CD8-positive, alpha-beta memory T cell (primary cell): ENCODE results near the gene RAB14. TPM values are rescaled to one million over a fixed set of nuclear protein-coding genes. Genes with fewer than 3 reads are reported as not detected.

Source experiments
- CTCF ChIA-PET: fragments of 350-600 bp; sonication (Branson Sonifier 250); formaldehyde crosslinking; loops from one replicate; lab custom pipeline; 2021; ENCODE audit warnings: antibody characterized with exemption; lab: Charles Lee
- POLR2A ChIA-PET: fragments of 350-600 bp; sonication (Branson Sonifier 250); formaldehyde crosslinking; loops from one replicate; lab custom pipeline; 2021; ENCODE audit warnings: antibody characterized with exemption; lab: Charles Lee
- DNase-seq, 5 donors: peaks; one replicate each; pipeline versions ENCODE4 v3.0.0 to v3.0.0-alpha.2; 2020 to 2022; ENCODE audit warnings: mixed read lengths in 1 of 5
- H3K27ac ChIP-seq: one replicate; pipeline ENCODE4 v1.7.0; 2013; ENCODE audit warnings: low read depth, mild to moderate bottlenecking, low read length, moderate library complexity
- H3K27me3 ChIP-seq: 2 replicates; pipeline ENCODE4 v1.7.0; 2013; ENCODE audit warnings: low read length, mild to moderate bottlenecking; ENCODE audit not compliant: insufficient read depth, poor library complexity, severe bottlenecking
- H3K36me3 ChIP-seq: 2 replicates; pipeline ENCODE4 v1.7.0; 2013; ENCODE audit warnings: mild to moderate bottlenecking, low read length, moderate library complexity; ENCODE audit not compliant: insufficient read depth
- H3K4me1 ChIP-seq: 2 replicates; pipeline ENCODE4 v1.7.0; 2013; ENCODE audit warnings: mild to moderate bottlenecking, low read length, moderate library complexity; ENCODE audit not compliant: insufficient read depth
- H3K4me3 ChIP-seq: 2 replicates; pipeline ENCODE4 v1.7.0; 2013; ENCODE audit warnings: mild to moderate bottlenecking, low read length
- H3K9me3 ChIP-seq: 2 replicates; pipeline ENCODE4 v1.7.0; 2013; ENCODE audit warnings: mild to moderate bottlenecking, low read length
- H3K27ac Mint-ChIP-seq, 8 donors: one replicate each; pipeline ENCODE4 v1.8.0; 2020 to 2021; ENCODE audit warnings: mixed read lengths in 8 of 8, mild to moderate bottlenecking in 6 of 8, inconsistent platforms in 3 of 8, moderate library complexity in 3 of 8
- H3K27me3 Mint-ChIP-seq, 2 donors: one replicate each; pipeline ENCODE4 v1.8.0; 2020 to 2021; ENCODE audit warnings: mixed read lengths in 2 of 2, mild to moderate bottlenecking in 1 of 2, moderate library complexity in 1 of 2
- H3K36me3 Mint-ChIP-seq, 3 donors: one replicate each; pipeline ENCODE4 v1.8.0; 2020 to 2021; ENCODE audit warnings: mixed read lengths in 3 of 3, inconsistent platforms in 1 of 3, mild to moderate bottlenecking in 1 of 3
- H3K4me1 Mint-ChIP-seq, 3 donors: one replicate each; pipeline ENCODE4 v1.8.0; 2020 to 2021; ENCODE audit warnings: mixed read lengths in 3 of 3, inconsistent platforms in 1 of 3, mild to moderate bottlenecking in 1 of 3
- H3K4me3 Mint-ChIP-seq, 7 donors: one replicate each; pipeline ENCODE4 v1.8.0; 2020 to 2021; ENCODE audit warnings: mixed read lengths in 7 of 7, mild to moderate bottlenecking in 6 of 7, moderate library complexity in 4 of 7, inconsistent platforms in 2 of 7
- H3K9me3 Mint-ChIP-seq, 5 donors: one replicate each; pipeline ENCODE4 v1.8.0; 2020 to 2022; ENCODE audit warnings: mixed read lengths in 5 of 5, mild to moderate bottlenecking in 3 of 5, moderate library complexity in 2 of 5, inconsistent platforms in 1 of 5
- polyA plus RNA-seq: library from polyadenylated mRNA; unstranded; fragments of 300-500 nt; fragmentation: Illumina TruSeq; gene quantifications from one replicate; pipeline ENCODE4 v1.2.3, GENCODE V29; 2021
- total RNA-seq, 2 experiments: library from RNA; stranded (reverse); gene quantifications; one replicate each; pipeline ENCODE4 v1.2.3, GENCODE V29; 2021

The RAB14 gene
- total and polyA plus RNA-seq, 3 experiments from 2014 or later: 51.0 to 85.4 (median 81.7) TPM

GRCh38 chr9:121196389-121196788 lies 5.3 kb downstream of the RAB14 start:
- ChIA-PET POLR2A (no interaction called here), CTCF (no interaction called here)
- H3K4me3 ChIP-seq: no peak overlapping the region
- no peak for DNase-seq
- no peaks in the 10 kb centered on the region for H3K27me3 Mint-ChIP-seq
- H3K9me3 ChIP-seq: no peaks in the 10 kb centered on the region
- H3K27ac ChIP-seq: no peak overlapping the region
- H3K27me3 ChIP-seq: no peaks in the 10 kb centered on the region
- no peaks in the 10 kb centered on the region for H3K36me3 ChIP-seq
- H3K27ac Mint-ChIP-seq: peak overlapping the region in 7 of 8 donors; percentile 24 to 72 (median 48)
- H3K4me3 Mint-ChIP-seq: peak overlapping the region in 6 of 7 donors; percentile 47 to 92 (median 67)
- H3K36me3 Mint-ChIP-seq: peaks cover 0 to 14% (median 0%) of the 10 kb centered on the region in 3 donors
- no peaks in the 10 kb centered on the region for H3K9me3 Mint-ChIP-seq
- H3K4me1 Mint-ChIP-seq: peaks cover 83 to 94% (median 94%) of the 10 kb centered on the region in 3 donors
- H3K4me1 ChIP-seq: peaks cover 80% of the 10 kb centered on the region

GRCh38 chr9:121194730-121195129 lies 6.9 kb downstream of the RAB14 start:
- Mint-ChIP-seq H3K27ac (peak overlapping the region in 5 of 8 donors; percentile 30 to 71 (median 35)), H3K27me3 (no peaks in the 10 kb centered on the region), H3K9me3 (no peaks in the 10 kb centered on the region), H3K36me3 (peaks cover 0 to 15% (median 4%) of the 10 kb centered on the region in 3 donors), H3K4me1 (peaks cover 87 to 98% (median 98%) of the 10 kb centered on the region in 3 donors), H3K4me3 (peak overlapping the region in 6 of 7 donors; percentile 11 to 61 (median 44))
- Histone ChIP-seq H3K4me3 (no peak overlapping the region), H3K36me3 (no peaks in the 10 kb centered on the region), H3K27me3 (no peaks in the 10 kb centered on the region), H3K9me3 (no peaks in the 10 kb centered on the region), H3K27ac (no peak overlapping the region), H3K4me1 (peaks cover 85% of the 10 kb centered on the region)
- no peak for DNase-seq
- ChIA-PET CTCF (no interaction called here), POLR2A (interaction anchor here (0.6 kb wide), 1 partner anchor 112 kb away, joined by 3 read pairs; no protein-coding TSS in a partner anchor)

GRCh38 chr9:121192959-121193640 lies 8.6 kb downstream of the RAB14 start:
- peaks cover 83 to 97% (median 96%) of the 10 kb centered on the region in 3 donors for H3K4me1 Mint-ChIP-seq
- no peaks in the 10 kb centered on the region for H3K9me3 Mint-ChIP-seq
- H3K27ac Mint-ChIP-seq: peak overlapping the region in 7 of 8 donors; percentile 13 to 72 (median 60)
- no peaks in the 10 kb centered on the region for H3K36me3 ChIP-seq
- POLR2A ChIA-PET: no interaction called here
- H3K36me3 Mint-ChIP-seq: peaks cover 0 to 25% (median 5%) of the 10 kb centered on the region in 3 donors
- no peaks in the 10 kb centered on the region for H3K27me3 ChIP-seq
- peak overlapping the region in 2 of 7 donors; percentile 41 to 58 for H3K4me3 Mint-ChIP-seq
- no peak overlapping the region for H3K4me3 ChIP-seq
- DNase-seq: no peak
- no peaks in the 10 kb centered on the region for H3K9me3 ChIP-seq
- peaks cover 78% of the 10 kb centered on the region for H3K4me1 ChIP-seq
- no peak overlapping the region for H3K27ac ChIP-seq
- CTCF ChIA-PET: no interaction called here
- H3K27me3 Mint-ChIP-seq: no peaks in the 10 kb centered on the region

- Histone ChIP-seq H3K27ac (no peak overlapping the region), H3K36me3 (no peaks in the 10 kb centered on the region), H3K27me3 (no peaks in the 10 kb centered on the region), H3K4me3 (no peak overlapping the region), H3K9me3 (no peaks in the 10 kb centered on the region), H3K4me1 (peaks cover 80% of the 10 kb centered on the region)
- CTCF ChIA-PET: no interaction called here
- H3K27me3 Mint-ChIP-seq: no peaks in the 10 kb centered on the region
- DNase-seq: no peak
- H3K36me3 Mint-ChIP-seq: peaks cover 0 to 25% (median 7%) of the 10 kb centered on the region in 3 donors
- POLR2A ChIA-PET: no interaction called here
- H3K27ac Mint-ChIP-seq: peak overlapping the region in 7 of 8 donors; percentile 17 to 81 (median 51)
- no peaks in the 10 kb centered on the region for H3K9me3 Mint-ChIP-seq
- peak overlapping the region in 4 of 7 donors; percentile 25 to 54 (median 47) for H3K4me3 Mint-ChIP-seq
- H3K4me1 Mint-ChIP-seq: peaks cover 83 to 97% (median 96%) of the 10 kb centered on the region in 3 donors
These were observed 9.2 kb downstream of the RAB14 start for GRCh38 chr9:121192518-121192917.

GRCh38 chr9:121191235-121191634 lies 10.4 kb downstream of the RAB14 start:
- Histone ChIP-seq H3K4me1 (peaks cover 76% of the 10 kb centered on the region), H3K4me3 (no peak overlapping the region), H3K27me3 (no peaks in the 10 kb centered on the region), H3K36me3 (peaks cover 4% of the 10 kb centered on the region), H3K27ac (no peak overlapping the region), H3K9me3 (no peaks in the 10 kb centered on the region)
- H3K4me1 Mint-ChIP-seq: peaks cover 80 to 94% (median 93%) of the 10 kb centered on the region in 3 donors
- peak overlapping the region in 7 of 8 donors; percentile 3 to 57 (median 42) for H3K27ac Mint-ChIP-seq
- no peaks in the 10 kb centered on the region for H3K9me3 Mint-ChIP-seq
- DNase-seq: no peak
- POLR2A ChIA-PET: no interaction called here
- H3K27me3 Mint-ChIP-seq: no peaks in the 10 kb centered on the region
- H3K36me3 Mint-ChIP-seq: peaks cover 0 to 29% (median 7%) of the 10 kb centered on the region in 3 donors
- peak overlapping the region in 4 of 7 donors; percentile 0 to 72 (median 10) for H3K4me3 Mint-ChIP-seq
- CTCF ChIA-PET: no interaction called here

GRCh38 chr9:121189660-121190059 lies 12.0 kb downstream of the RAB14 start:
- Mint-ChIP-seq H3K4me3 (no peak overlapping the region), H3K27ac (peak overlapping the region in 2 of 8 donors; percentile 45 to 53), H3K9me3 (no peaks in the 10 kb centered on the region), H3K27me3 (no peaks in the 10 kb centered on the region), H3K4me1 (peaks cover 80 to 94% (median 93%) of the 10 kb centered on the region in 3 donors), H3K36me3 (peaks cover 0 to 44% (median 7%) of the 10 kb centered on the region in 3 donors)
- H3K4me1 ChIP-seq: peaks cover 73% of the 10 kb centered on the region
- no peak overlapping the region for H3K4me3 ChIP-seq
- ChIA-PET CTCF (interaction anchor here (1.3 to 1.8 kb wide), 3 partner anchors 10 to 128 kb away, joined by 3 to 8 read pairs (median 4); no protein-coding TSS in a partner anchor), POLR2A (no interaction called here)
- no peak overlapping the region for H3K27ac ChIP-seq
- peaks cover 4% of the 10 kb centered on the region for H3K36me3 ChIP-seq
- no peaks in the 10 kb centered on the region for H3K9me3 ChIP-seq
- H3K27me3 ChIP-seq: no peaks in the 10 kb centered on the region
- no peak for DNase-seq

GRCh38 chr9:121189006-121189405 lies 12.7 kb downstream of the RAB14 start:
- H3K27me3 Mint-ChIP-seq: no peaks in the 10 kb centered on the region
- H3K4me1 ChIP-seq: peaks cover 73% of the 10 kb centered on the region
- H3K27me3 ChIP-seq: no peaks in the 10 kb centered on the region
- no peak overlapping the region for H3K4me3 ChIP-seq
- DNase-seq: no peak
- POLR2A ChIA-PET: no interaction called here
- CTCF ChIA-PET: interaction anchor here (1.3 to 1.8 kb wide), 3 partner anchors 11 to 127 kb away, joined by 3 to 8 read pairs (median 4); no protein-coding TSS in a partner anchor
- peaks cover 4% of the 10 kb centered on the region for H3K36me3 ChIP-seq
- H3K9me3 Mint-ChIP-seq: no peaks in the 10 kb centered on the region
- peak overlapping the region in 6 of 8 donors; percentile 47 to 72 (median 58) for H3K27ac Mint-ChIP-seq
- no peaks in the 10 kb centered on the region for H3K9me3 ChIP-seq
- peak overlapping the region in 1 of 7 donors; percentile 8 for H3K4me3 Mint-ChIP-seq
- no peak overlapping the region for H3K27ac ChIP-seq
- H3K4me1 Mint-ChIP-seq: peaks cover 82 to 94% (median 93%) of the 10 kb centered on the region in 3 donors
- peaks cover 0 to 48% (median 7%) of the 10 kb centered on the region in 3 donors for H3K36me3 Mint-ChIP-seq
